ENCODE measurements around the gene TTPAL.

Gene TTPAL

DNA sequence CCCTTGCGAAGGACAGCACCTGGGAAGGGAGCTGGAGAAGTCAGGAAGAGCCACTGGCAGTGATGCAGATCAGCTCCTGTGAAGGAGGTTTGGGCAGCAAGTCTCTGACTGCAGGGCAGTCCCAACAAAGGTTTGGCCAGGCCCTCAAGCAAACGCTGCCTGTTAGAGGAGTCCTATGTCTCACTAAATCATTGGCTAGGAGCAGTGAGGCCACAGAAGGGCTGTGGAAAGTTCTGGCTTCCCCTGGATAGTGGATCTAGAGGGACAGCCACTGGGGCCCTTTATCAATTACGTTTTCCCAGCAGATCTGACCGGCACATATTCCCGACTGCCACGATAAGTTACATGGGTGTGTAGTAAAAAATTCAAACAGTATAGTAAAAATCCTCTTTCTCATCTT is 2.5 kb downstream of the TTPAL start:
- Histone ChIP-seq H3K27ac (no peak overlapping the region), H3K27me3 (ENCODE audit: insufficient read depth, low read depth, severe bottlenecking) (peaks cover 7% of the 10 kb centered on the region), H3K9me3 (ENCODE audit: severe bottlenecking) (peaks cover 8% of the 10 kb centered on the region), H3K36me3 (peaks cover 2% of the 10 kb centered on the region), H3K4me3 (ENCODE audit: low read depth, low read length) (no peak overlapping the region)
- DNase-seq, result no peak
- TF ChIP-seq, protein P1, sequence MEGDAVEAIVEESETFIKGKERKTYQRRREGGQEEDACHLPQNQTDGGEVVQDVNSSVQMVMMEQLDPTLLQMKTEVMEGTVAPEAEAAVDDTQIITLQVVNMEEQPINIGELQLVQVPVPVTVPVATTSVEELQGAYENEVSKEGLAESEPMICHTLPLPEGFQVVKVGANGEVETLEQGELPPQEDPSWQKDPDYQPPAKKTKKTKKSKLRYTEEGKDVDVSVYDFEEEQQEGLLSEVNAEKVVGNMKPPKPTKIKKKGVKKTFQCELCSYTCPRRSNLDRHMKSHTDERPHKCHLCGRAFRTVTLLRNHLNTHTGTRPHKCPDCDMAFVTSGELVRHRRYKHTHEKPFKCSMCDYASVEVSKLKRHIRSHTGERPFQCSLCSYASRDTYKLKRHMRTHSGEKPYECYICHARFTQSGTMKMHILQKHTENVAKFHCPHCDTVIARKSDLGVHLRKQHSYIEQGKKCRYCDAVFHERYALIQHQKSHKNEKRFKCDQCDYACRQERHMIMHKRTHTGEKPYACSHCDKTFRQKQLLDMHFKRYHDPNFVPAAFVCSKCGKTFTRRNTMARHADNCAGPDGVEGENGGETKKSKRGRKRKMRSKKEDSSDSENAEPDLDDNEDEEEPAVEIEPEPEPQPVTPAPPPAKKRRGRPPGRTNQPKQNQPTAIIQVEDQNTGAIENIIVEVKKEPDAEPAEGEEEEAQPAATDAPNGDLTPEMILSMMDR (IDR thresholded peaks at IDR 0.05; ENCODE audit: low read depth, low read length), result no peak

GRCh38 chr20:44479643-44480042 is 4.0 kb downstream of the TTPAL start:
- no peak overlapping the region for H3K4me3 ChIP-seq (ENCODE audit: low read depth, low read length)
- TF ChIP-seq, protein P1 (IDR thresholded peaks at IDR 0.05; ENCODE audit: low read depth, low read length), result no peak
- DNase-seq, result no peak
- H3K36me3 ChIP-seq, result peaks cover 2% of the 10 kb centered on the region
- no peak overlapping the region for H3K27ac ChIP-seq
- peaks cover 5% of the 10 kb centered on the region for H3K9me3 ChIP-seq (ENCODE audit: severe bottlenecking)
- H3K27me3 ChIP-seq (ENCODE audit: insufficient read depth, low read depth, severe bottlenecking), result no peaks in the 10 kb centered on the region

DNA sequence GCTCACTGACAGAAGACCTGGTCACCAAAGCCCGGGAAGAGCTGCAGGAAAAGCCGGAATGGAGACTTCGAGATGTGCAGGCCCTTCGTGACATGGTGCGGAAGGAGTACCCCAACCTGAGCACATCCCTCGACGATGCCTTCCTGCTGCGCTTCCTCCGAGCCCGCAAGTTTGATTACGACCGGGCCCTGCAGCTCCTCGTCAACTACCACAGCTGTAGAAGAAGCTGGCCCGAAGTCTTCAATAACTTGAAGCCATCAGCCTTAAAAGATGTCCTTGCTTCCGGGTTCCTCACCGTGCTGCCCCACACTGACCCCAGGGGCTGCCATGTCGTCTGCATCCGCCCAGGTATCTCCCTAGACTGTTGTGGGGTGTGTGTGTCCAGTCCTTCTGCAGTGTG is 4.4 kb downstream of the TTPAL start:
- DNase-seq, result no peak
- H3K9me3 ChIP-seq (ENCODE audit: severe bottlenecking), result no peaks in the 10 kb centered on the region
- TF ChIP-seq, protein P1 (IDR thresholded peaks at IDR 0.05; ENCODE audit: low read depth, low read length), result no peak
- no peaks in the 10 kb centered on the region for H3K27me3 ChIP-seq (ENCODE audit: insufficient read depth, low read depth, severe bottlenecking)
- H3K4me3 ChIP-seq (ENCODE audit: low read depth, low read length), result no peak overlapping the region
- H3K27ac ChIP-seq, result no peak overlapping the region
- peaks cover 2% of the 10 kb centered on the region for H3K36me3 ChIP-seq

DNA sequence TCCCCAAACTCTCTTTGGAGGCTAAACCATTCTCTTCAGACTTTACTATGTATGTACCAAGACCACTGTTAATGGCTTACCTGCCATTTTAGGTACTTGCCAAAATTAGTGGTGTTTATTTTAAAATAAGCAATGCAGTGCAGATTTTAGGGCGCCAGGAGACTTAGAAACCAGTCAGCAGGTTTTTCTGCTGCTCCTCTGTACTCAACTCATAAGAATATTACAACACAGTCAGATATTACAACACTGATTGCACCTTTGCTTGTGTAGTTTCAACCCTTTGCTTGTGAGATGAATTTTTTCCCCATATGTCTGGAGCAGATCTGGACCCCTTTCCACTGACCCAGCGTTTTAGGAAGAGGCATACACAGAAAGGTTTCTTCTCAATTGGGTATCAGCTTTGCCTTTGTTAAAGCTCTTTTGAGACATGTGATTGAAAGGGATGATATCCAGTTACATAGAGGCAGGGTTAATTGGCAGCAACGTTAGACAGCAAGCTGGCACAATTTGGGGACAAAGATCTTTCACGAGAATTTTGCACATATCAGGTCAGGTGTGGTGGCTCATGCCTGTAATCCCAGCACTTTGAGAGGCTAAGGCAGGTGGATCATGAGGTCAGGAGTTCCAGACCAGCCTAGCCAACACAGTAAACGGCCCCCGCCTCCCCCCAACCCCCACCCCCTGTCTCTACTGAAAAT is 6.2 kb downstream of the TTPAL start:
- no peaks in the 10 kb centered on the region for H3K9me3 ChIP-seq (ENCODE audit: severe bottlenecking)
- no peak for DNase-seq
- peaks cover 2% of the 10 kb centered on the region for H3K36me3 ChIP-seq
- H3K4me3 ChIP-seq (ENCODE audit: low read depth, low read length), result no peak overlapping the region
- H3K27ac ChIP-seq, result no peak overlapping the region
- no peaks in the 10 kb centered on the region for H3K27me3 ChIP-seq (ENCODE audit: insufficient read depth, low read depth, severe bottlenecking)
- TF ChIP-seq, protein P1 (IDR thresholded peaks at IDR 0.05; ENCODE audit: low read depth, low read length), result no peak

DNA sequence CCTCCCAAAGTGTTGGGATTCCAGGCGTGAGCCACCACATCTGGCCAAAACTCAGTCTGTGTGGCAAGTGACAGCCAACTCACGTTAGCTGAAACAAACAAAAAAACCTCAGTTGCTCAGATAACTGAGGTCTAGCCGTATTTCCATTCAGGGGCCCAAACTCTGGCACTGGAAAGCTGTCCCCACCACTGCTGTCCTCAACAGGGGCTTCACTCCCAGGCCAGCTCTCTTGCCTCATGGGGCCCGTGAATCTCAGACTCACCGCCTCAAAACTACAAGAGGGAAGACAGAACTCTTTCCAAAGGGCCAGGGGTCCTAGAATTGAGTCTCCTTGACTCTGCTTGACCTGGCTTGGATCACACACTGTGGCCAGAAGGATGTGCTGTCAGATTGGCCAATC is 7.4 kb downstream of the TTPAL start:
- H3K4me3 ChIP-seq (ENCODE audit: low read depth, low read length), result no peak overlapping the region
- DNase-seq, result no peak
- H3K36me3 ChIP-seq, result peaks cover 2% of the 10 kb centered on the region
- no peaks in the 10 kb centered on the region for H3K9me3 ChIP-seq (ENCODE audit: severe bottlenecking)
- no peaks in the 10 kb centered on the region for H3K27me3 ChIP-seq (ENCODE audit: insufficient read depth, low read depth, severe bottlenecking)
- no peak overlapping the region for H3K27ac ChIP-seq
- TF ChIP-seq, protein P1 (IDR thresholded peaks at IDR 0.05; ENCODE audit: low read depth, low read length), result no peak

Data from WERI-Rb-1 (cell line).